ENCODE measurements around the gene GNA14.

Gene GNA14

GRCh38 chr9:77531400-77531799 lies 116.7 kb downstream of the GNA14 start:
- no peak for TF ChIP-seq ZFX (IDR thresholded peaks at IDR 0.05; ENCODE audit: borderline replicate concordance)
- no peak for TF ChIP-seq CTCF (IDR thresholded peaks at IDR 0.05)
- H3K27ac ChIP-seq = no peak overlapping the region

DNA sequence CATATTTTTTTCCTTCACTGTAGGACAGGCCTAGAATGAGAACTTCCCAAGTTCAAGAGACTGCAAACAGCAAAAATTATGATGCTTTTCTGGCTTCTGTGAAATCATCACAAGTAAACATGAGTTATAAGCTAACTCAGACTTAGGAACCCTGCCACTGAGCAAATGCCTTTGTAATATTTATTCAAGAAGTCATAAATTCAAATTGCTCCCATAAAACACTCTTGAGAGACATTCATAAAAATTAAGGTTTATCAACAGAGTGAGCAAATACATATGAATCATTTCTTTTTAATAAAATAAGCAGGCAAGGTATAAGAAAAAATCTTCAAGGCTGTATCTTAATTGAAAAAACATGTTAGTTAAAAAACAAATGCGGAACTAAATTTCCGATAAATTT lies 124.2 kb downstream of the GNA14 start:
- no peak overlapping the region for H3K27ac ChIP-seq
- no peak for TF ChIP-seq ZFX (IDR thresholded peaks at IDR 0.05; ENCODE audit: borderline replicate concordance)
- TF ChIP-seq CTCF (IDR thresholded peaks at IDR 0.05) = no peak

- H3K27ac ChIP-seq = no peak overlapping the region
- TF ChIP-seq CTCF (IDR thresholded peaks at IDR 0.05) (no peak), ZFX (IDR thresholded peaks at IDR 0.05; ENCODE audit: borderline replicate concordance) (no peak)
These were observed 127.0 kb downstream of the GNA14 start for GRCh38 chr9:77521091-77521490.

GRCh38 chr9:77518688-77519087 lies 129.4 kb downstream of the GNA14 start:
- TF ChIP-seq ZFX (IDR thresholded peaks at IDR 0.05; ENCODE audit: borderline replicate concordance) = no peak
- TF ChIP-seq CTCF (IDR thresholded peaks at IDR 0.05) = no peak
- no peak overlapping the region for H3K27ac ChIP-seq

DNA sequence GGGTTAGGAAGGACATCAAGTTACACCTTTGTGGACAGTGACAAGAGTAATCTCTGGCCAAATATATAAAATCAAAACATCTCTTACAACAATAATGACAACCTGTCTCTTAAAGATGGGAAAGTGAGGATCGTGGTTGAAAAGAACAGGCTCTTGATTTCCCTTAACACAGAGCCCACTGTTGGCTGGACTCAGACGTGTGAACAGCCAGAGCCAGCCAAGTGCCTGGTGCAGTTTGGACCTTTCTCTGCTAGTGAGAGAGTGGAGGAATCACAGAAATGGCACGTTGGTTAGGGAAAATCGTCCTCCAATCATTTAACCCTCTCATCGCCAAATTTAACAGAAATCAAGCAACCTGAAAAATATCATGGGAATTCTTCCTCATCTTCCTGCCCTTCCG lies 131.3 kb downstream of the GNA14 start:
- no peak for TF ChIP-seq CTCF (IDR thresholded peaks at IDR 0.05)
- no peak for TF ChIP-seq ZFX (IDR thresholded peaks at IDR 0.05; ENCODE audit: borderline replicate concordance)
- no peak overlapping the region for H3K27ac ChIP-seq

GRCh38 chr9:77514886-77515711 lies 133.0 kb downstream of the GNA14 start:
- no peak for TF ChIP-seq CTCF (IDR thresholded peaks at IDR 0.05)
- TF ChIP-seq ZFX (IDR thresholded peaks at IDR 0.05; ENCODE audit: borderline replicate concordance) = no peak
- no peak overlapping the region for H3K27ac ChIP-seq

DNA sequence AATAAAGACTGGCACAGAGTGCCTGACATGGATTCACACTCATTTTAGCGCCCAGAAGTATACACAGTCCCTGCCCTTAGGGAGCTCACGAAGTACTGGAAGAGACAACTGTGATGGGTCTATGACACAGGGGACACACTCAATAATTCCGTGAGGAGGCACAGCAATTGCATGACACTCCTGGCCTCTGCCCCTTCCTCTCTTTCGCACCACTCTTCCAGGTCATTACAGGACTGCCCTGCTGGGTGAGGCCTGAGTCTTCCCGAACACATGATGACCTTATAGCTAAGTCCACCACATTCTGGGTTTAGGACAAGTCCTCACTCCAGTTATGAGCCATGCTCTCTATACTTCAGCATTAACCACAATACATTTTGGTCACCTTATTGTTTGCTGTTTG lies 134.7 kb downstream of the GNA14 start:
- H3K27ac ChIP-seq = no peak overlapping the region
- TF ChIP-seq ZFX (IDR thresholded peaks at IDR 0.05; ENCODE audit: borderline replicate concordance) (no peak), CTCF (IDR thresholded peaks at IDR 0.05) (no peak)
